GM19351 (cell line): ENCODE data around the gene USP13.
"Not testable (repeated sequence)": the region's sequence is repeated elsewhere in the genome, so short reads cannot be mapped to it uniquely, and the experiment has no call there.

Experiments used
- ATAC-seq: cut with Tn5 transposase; IDR thresholded peaks from one replicate; pipeline ENCODE4 v1.9.1; 2021; ENCODE audit warnings: mild to moderate bottlenecking, moderate library complexity; ENCODE audit not compliant: unreplicated experiment

The USP13 gene

GRCh38 chr3:179652447-179653095 is at the start of gene USP13:
USP13 (plus strand) TSS chr3:179653040; CDS start chr3:179653226, 186 bp downstream.
- peak; percentile 63 for ATAC-seq

GRCh38 chr3:179603321-179603720 is 49.5 kb upstream of the USP13 start:
- no peak for ATAC-seq

- no peak for ATAC-seq
These were observed 49.0 kb upstream of the USP13 start for GRCh38 chr3:179603831-179604230.

GRCh38 chr3:179604321-179605078 is 48.3 kb upstream of the USP13 start, which contains the start of the genes MRPL47 and NDUFB5:
MRPL47 (minus strand) TSS chr3:179604638; CDS start chr3:179604624, 14 bp downstream.
NDUFB5 (plus strand) TSS chr3:179604794; CDS start chr3:179604816, 22 bp downstream.
- peak; percentile 88 for ATAC-seq

GRCh38 chr3:179606534-179607085 is 46.2 kb upstream of the USP13 start:
- ATAC-seq: peak; percentile 20

- peak; percentile 68 for ATAC-seq
These were observed 43.7 kb upstream of the USP13 start for GRCh38 chr3:179608931-179609720.

DNA sequence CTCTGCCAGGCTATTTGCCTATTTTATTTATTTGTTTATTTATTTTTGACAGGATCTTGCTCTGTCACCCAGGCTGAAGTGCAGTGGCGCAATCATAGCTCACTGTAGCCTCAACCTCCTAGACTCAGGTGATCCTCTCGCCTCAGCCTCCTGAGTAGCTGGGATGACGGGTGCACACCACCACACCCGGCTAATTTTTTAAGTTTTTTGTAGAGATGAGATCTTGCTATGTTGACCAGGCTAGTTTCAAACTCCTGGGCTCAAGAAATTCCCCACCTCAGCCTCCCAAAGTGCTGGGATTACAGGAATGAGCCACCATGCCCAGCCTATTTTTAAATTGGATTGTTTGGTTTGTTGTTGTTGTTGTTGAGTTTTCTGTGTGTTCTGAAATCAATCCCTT is 42.8 kb upstream of the USP13 start:
- ATAC-seq: no peak

- ATAC-seq: no peak
These were observed 39.0 kb upstream of the USP13 start for GRCh38 chr3:179613807-179614206.

DNA sequence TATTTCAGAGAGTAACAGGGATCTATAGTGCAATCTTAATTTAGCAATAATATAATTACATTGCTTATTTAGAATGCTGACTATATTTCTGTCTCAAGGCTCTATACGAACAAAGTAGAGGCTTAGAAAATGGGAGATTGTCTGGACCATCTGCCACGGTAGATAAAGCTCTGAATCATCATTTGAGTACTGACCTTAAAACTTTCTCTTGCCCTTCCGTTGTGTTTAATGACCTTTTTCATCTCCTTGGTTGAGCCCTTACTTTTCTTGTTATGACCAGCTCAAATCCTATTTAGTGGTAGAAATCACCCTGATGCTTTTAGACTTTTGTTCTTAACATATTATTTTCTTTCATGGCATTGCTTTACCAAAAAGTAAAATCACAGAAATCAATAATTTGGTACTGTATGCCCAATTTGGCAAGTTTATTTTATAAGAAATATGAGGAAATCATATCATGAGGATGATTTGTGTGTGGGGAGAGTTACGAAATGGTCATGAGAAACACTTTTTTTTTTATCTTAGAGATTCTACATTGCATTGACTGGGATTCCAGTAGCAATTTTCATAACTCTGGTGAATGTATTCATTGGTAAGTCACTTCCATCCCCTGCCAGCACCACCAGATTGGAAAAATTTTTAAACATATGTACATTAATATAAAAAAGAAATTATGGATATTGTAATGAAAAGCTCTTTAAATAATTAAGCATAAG is 37.2 kb upstream of the USP13 start:
- ATAC-seq: no peak

DNA sequence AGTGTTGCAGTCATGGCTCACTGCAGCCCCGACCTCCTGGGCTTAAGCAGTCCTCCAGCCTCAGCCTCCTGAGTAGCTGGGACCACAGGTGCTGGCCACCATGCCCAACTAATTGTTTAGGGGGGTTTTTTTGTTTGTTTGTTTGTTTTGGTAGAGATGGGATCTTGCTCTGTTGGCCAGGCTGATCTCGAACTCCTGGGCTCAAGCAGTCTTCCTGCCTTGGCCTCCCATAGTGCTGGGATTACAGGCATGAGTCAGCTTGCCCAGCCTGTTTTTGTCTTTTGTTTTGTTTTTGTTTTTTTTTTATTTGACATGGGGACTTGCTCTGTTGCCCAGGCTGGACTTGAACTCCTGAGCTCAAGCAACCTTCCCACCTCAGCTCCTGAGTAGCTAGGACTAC is 30.8 kb upstream of the USP13 start:
- ATAC-seq: no peak

GRCh38 chr3:179624451-179624850 is 28.4 kb upstream of the USP13 start:
- no peak for ATAC-seq

- no peak for ATAC-seq
These were observed 21.9 kb upstream of the USP13 start for GRCh38 chr3:179630753-179631451.

- ATAC-seq: no peak
These were observed 12.4 kb upstream of the USP13 start for GRCh38 chr3:179640469-179640868.

- ATAC-seq: no peak
These were observed 10.0 kb upstream of the USP13 start for GRCh38 chr3:179642871-179643270.

DNA sequence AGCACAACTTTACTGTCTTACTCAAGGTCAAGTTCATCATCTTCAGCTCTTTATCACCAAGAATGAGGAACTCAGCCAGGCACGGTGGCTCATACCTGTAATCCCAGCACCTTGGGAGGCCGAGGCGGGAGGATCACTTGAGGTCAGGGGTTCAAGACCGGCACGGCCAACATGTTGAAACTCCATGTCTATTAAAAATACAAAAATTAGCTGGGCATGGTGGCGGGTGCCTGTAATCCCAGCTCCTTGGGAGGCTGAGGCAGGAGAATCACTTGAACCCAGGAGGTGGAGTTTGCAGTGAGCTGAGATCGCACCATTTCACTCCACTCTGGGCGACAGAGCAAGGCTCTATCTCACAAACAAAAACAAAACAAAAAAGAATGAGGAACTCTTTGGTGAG is 9.0 kb upstream of the USP13 start:
- not testable (repeated sequence) for ATAC-seq

DNA sequence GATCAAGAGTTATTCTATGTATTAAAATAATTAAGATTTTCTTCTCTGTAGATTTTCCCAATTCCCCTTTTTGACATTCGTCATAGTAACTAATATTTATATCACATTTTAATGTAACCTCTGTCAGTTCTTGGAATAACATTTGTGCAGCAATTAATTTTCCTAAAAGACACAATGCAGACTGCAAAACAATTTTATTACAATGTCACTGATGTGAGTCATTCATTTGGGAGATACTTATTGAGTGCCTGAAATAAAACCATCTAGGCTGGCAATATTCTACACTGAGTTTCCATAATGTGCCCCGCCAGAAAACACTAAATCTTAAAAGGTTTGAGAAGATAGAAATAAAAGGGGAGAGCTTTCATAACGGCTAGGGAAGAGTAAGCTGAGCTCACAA is 6.7 kb upstream of the USP13 start:
- ATAC-seq: no peak

- no peak for ATAC-seq
These were observed 973 bp upstream of the USP13 start for GRCh38 chr3:179651687-179652446.

DNA sequence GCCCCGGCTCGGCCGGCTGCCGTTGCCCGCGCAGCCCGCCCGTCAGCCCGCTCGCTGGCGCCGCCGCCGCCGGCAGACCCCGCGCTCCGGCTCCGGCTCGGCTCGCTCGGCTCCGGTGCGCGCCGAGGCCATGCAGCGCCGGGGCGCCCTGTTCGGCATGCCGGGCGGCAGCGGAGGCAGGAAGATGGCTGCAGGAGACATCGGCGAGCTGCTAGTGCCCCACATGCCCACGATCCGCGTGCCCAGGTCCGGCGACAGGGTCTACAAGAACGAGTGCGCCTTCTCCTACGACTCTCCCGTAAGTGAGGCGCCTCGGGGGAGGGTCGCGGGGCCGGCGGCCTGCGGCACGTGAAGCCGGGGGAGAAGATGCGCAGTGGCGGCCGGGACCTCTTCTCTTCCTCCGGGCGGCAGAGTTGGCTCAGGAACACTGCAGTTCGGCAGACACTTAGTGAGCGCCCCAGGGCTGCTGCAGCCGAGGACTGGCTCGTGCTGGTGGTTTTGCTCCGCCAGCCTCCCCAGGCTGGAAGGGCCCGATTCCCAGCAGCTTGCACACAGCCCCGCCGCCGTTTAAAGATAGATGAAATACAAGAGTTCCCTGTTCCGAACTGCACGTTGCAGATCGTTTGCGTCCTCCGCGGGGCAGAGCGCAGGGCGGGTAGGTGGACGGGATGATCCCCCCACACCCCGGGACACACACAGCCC is 407 bp downstream of the USP13 start:
- ATAC-seq: peak; percentile 49

- ATAC-seq: no peak
These were observed 2.4 kb downstream of the USP13 start for GRCh38 chr3:179655236-179655635.
